ENCODE measurements around the gene ULK1. TPM values are rescaled to one million over a fixed set of nuclear protein-coding genes. Genes with fewer than 3 reads are reported as not detected.

Gene ULK1
- total and polyA plus RNA-seq, 2 of the 13 experiments (the other 11 are each of a cell fraction or from before 2014, with no cell fraction given), result 2.8 to 10.1 TPM

- Histone ChIP-seq H3K79me2 (ENCODE audit: insufficient read depth, low read length) (peaks cover 40% of the 10 kb centered on the region), H3K4me1 (ENCODE audit: insufficient read depth, low read length) (peaks cover 30% of the 10 kb centered on the region), H2AFZ (ENCODE audit: low read length) (no peak overlapping the region), H3K4me2 (ENCODE audit: low read depth, low read length) (peak overlapping the region; percentile 76), H3K9ac (ENCODE audit: insufficient read depth, low read depth, low read length) (peak overlapping the region; percentile 93), H4K20me1 (ENCODE audit: insufficient read depth, low read length) (no peaks in the 10 kb centered on the region), H3K27ac (ENCODE audit: extremely low read length, insufficient read depth, low read length) (peak overlapping the region; percentile 81), H3K9me3 (ENCODE audit: low read length) (no peaks in the 10 kb centered on the region), H3K4me3 (replicated peaks in 1 of 3; ENCODE audit: insufficient read depth in 1 of 3, low read depth in 2 of 3, low read length in 3 of 3) (peak overlapping the region; percentile 75 to 98 (median 94)), H3K36me3 (replicated peaks in 1 of 2; ENCODE audit: control insufficient read depth in 1 of 2, insufficient read depth in 2 of 2, low read length in 2 of 2) (no peaks in the 10 kb centered on the region), H3K27me3 (ENCODE audit: control insufficient read depth in 1 of 2, insufficient read depth in 2 of 2, low read length in 2 of 2) (no peaks in the 10 kb centered on the region; a peak in 1 of 5 replicates)
- in situ Hi-C loops (cut with HindIII; ENCODE audit: extremely low pct_ligation_motif_present, low pct_unique_long_range_greater_than_20kb), result no loop called here
- FAIRE-seq (no peak), DNase-seq (ENCODE audit: low spot score) (no peak), ATAC-seq (peak; percentile 17)
- ChIA-PET CTCF (ENCODE audit: low intra/inter-chr PET ratio, low total read pairs) (interaction anchor here (1.1 kb wide), 1 partner anchor 99 kb away, joined by 5 read pairs; no protein-coding TSS in a partner anchor), POLR2A (interaction anchor here (1.0 to 1.4 kb wide), 3 partner anchors 10 to 99 kb away, joined by 3 to 6 read pairs (median 4); no protein-coding TSS in a partner anchor)
- intact Hi-C loops (cut with micrococcal nuclease; ENCODE audit: unreplicated experiment), result no loop called here
- 3% methylated on average over 8 of the region's 79 CpGs for WGBS (ENCODE audit: low lambda C conversion rate)
- TSS peak; percentile 60 for BruUV-seq (replicated peaks)
- TF ChIP-seq RFX3 (CRISPR knock-in tag; IDR thresholded peaks at IDR 0.05), result no peak
- TF ChIP-seq CBX1 (IDR thresholded peaks at IDR 0.05; ENCODE audit: low read depth), result no peak
- no peak for TF ChIP-seq GATAD2A (CRISPR knock-in tag; IDR thresholded peaks at IDR 0.05)
- TF ChIP-seq REPIN1 (CRISPR knock-in tag; IDR thresholded peaks at IDR 0.05; ENCODE audit: borderline replicate concordance, low read depth), result 0 out of 2 replicates have a peak, but pooled peaks have one; percentile 16
- 0 out of 2 replicates have a peak, but pooled peaks have one; percentile 41 for TF ChIP-seq ZNF235 (CRISPR knock-in tag; IDR thresholded peaks at IDR 0.05; ENCODE audit: borderline replicate concordance)
- peak; percentile 74 for TF ChIP-seq RBM39 (IDR thresholded peaks at IDR 0.05; ENCODE audit: low read depth, low read length, poor library complexity, severe bottlenecking)
- TF ChIP-seq KLF12 (CRISPR knock-in tag; IDR thresholded peaks at IDR 0.05; ENCODE audit: borderline replicate concordance), result peak; percentile 60; the same call in 1 of the 2 replicates
- peak in 1 of 2 experiments; percentile 35; a peak in 2 of 4 replicates for TF ChIP-seq POLR2A (IDR thresholded peaks at IDR 0.05; ENCODE audit: insufficient read depth in 1 of 2, low read depth in 2 of 2, low read length in 2 of 2)
- TF ChIP-seq HOXA3 (CRISPR knock-in tag; IDR thresholded peaks at IDR 0.05), result 0 out of 2 replicates have a peak, but pooled peaks have one; percentile 7
- TF ChIP-seq SMARCC2 (IDR thresholded peaks at IDR 0.05), result no peak
- TF ChIP-seq, protein P1, sequence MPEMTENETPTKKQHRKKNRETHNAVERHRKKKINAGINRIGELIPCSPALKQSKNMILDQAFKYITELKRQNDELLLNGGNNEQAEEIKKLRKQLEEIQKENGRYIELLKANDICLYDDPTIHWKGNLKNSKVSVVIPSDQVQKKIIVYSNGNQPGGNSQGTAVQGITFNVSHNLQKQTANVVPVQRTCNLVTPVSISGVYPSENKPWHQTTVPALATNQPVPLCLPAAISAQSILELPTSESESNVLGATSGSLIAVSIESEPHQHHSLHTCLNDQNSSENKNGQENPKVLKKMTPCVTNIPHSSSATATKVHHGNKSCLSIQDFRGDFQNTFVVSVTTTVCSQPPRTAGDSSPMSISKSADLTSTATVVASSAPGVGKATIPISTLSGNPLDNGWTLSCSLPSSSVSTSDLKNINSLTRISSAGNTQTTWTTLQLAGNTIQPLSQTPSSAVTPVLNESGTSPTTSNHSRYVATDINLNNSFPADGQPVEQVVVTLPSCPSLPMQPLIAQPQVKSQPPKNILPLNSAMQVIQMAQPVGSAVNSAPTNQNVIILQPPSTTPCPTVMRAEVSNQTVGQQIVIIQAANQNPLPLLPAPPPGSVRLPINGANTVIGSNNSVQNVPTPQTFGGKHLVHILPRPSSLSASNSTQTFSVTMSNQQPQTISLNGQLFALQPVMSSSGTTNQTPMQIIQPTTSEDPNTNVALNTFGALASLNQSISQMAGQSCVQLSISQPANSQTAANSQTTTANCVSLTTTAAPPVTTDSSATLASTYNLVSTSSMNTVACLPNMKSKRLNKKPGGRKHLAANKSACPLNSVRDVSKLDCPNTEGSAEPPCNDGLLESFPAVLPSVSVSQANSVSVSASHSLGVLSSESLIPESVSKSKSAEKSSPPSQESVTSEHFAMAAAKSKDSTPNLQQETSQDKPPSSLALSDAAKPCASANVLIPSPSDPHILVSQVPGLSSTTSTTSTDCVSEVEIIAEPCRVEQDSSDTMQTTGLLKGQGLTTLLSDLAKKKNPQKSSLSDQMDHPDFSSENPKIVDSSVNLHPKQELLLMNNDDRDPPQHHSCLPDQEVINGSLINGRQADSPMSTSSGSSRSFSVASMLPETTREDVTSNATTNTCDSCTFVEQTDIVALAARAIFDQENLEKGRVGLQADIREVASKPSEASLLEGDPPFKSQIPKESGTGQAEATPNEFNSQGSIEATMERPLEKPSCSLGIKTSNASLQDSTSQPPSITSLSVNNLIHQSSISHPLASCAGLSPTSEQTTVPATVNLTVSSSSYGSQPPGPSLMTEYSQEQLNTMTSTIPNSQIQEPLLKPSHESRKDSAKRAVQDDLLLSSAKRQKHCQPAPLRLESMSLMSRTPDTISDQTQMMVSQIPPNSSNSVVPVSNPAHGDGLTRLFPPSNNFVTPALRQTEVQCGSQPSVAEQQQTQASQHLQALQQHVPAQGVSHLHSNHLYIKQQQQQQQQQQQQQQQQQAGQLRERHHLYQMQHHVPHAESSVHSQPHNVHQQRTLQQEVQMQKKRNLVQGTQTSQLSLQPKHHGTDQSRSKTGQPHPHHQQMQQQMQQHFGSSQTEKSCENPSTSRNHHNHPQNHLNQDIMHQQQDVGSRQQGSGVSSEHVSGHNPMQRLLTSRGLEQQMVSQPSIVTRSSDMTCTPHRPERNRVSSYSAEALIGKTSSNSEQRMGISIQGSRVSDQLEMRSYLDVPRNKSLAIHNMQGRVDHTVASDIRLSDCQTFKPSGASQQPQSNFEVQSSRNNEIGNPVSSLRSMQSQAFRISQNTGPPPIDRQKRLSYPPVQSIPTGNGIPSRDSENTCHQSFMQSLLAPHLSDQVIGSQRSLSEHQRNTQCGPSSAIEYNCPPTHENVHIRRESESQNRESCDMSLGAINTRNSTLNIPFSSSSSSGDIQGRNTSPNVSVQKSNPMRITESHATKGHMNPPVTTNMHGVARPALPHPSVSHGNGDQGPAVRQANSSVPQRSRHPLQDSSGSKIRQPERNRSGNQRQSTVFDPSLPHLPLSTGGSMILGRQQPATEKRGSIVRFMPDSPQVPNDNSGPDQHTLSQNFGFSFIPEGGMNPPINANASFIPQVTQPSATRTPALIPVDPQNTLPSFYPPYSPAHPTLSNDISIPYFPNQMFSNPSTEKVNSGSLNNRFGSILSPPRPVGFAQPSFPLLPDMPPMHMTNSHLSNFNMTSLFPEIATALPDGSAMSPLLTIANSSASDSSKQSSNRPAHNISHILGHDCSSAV (CRISPR knock-in tag; IDR thresholded peaks at IDR 0.05; ENCODE audit: borderline replicate concordance), result no peak
- TF ChIP-seq NFATC3 (CRISPR knock-in tag; IDR thresholded peaks at IDR 0.05), result 0 out of 2 replicates have a peak, but pooled peaks have one; percentile 28
- TF ChIP-seq, protein P2, sequence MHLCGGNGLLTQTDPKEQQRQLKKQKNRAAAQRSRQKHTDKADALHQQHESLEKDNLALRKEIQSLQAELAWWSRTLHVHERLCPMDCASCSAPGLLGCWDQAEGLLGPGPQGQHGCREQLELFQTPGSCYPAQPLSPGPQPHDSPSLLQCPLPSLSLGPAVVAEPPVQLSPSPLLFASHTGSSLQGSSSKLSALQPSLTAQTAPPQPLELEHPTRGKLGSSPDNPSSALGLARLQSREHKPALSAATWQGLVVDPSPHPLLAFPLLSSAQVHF (CRISPR knock-in tag; IDR thresholded peaks at IDR 0.05), result peak; percentile 5; the same call in 1 of the 2 replicates
- TF ChIP-seq, protein P3, sequence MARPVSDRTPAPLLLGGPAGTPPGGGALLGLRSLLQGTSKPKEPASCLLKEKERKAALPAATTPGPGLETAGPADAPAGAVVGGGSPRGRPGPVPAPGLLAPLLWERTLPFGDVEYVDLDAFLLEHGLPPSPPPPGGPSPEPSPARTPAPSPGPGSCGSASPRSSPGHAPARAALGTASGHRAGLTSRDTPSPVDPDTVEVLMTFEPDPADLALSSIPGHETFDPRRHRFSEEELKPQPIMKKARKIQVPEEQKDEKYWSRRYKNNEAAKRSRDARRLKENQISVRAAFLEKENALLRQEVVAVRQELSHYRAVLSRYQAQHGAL (CRISPR knock-in tag; IDR thresholded peaks at IDR 0.05; ENCODE audit: not compliant biosample characterization), result peak; percentile 6
Measured at GRCh38 chr12:131950182-131950913, 55.9 kb downstream of the ULK1 start.

Measured in HepG2 (cell line).